IMR-90 (cell line): Measurements from ENCODE around the gene RECK. TPM values are rescaled to one million over a fixed set of nuclear protein-coding genes. Genes with fewer than 3 reads are reported as not detected.

Source experiments
- ATAC-seq: fragments of 200-7000 bp; cut with Tn5 transposase; 2 replicates; pipeline ENCODE4 v1.9.1; 2020; ENCODE audit warnings: low read depth, mild to moderate bottlenecking, moderate library complexity
- BruUV-seq: library from RNA; stranded (reverse); fragments of 400-500 nt; replicated peaks from 2 replicates; lab custom pipeline; 2021; lab: Mats Ljungman, UMichigan
- CTCF ChIA-PET: fragments of 300-600 bp; formaldehyde crosslinking; extraction: SDS; loops from one replicate; lab custom pipeline; 2021; ENCODE audit warnings: antibody characterized with exemption; lab: Yijun Ruan, JAX
- POLR2A ChIA-PET: fragments of 300-600 bp; sonication (Branson Sonifier 250); formaldehyde crosslinking; loops from one replicate; lab custom pipeline; 2022; ENCODE audit warnings: antibody characterized with exemption; ENCODE audit not compliant: unreplicated experiment; lab: Charles Lee
- DNase-seq: peaks from one replicate; pipeline ENCODE4 v3.0.0; 2013
- H2AFZ ChIP-seq: replicated peaks from 2 replicates; pipeline ENCODE3; 2013; ENCODE audit warnings: low read length, mild to moderate bottlenecking; ENCODE audit not compliant: poor library complexity
- H2AK5ac ChIP-seq: 2 replicates; pipeline ENCODE4 v1.6.1; 2013; ENCODE audit warnings: low read depth, low read length, inconsistent platforms
- H2AK9ac ChIP-seq: replicated peaks from 2 replicates; pipeline ENCODE3; 2013; ENCODE audit warnings: mild to moderate bottlenecking, low read depth, low read length, moderate library complexity; ENCODE audit not compliant: poor library complexity
- H2BK120ac ChIP-seq: 2 replicates; pipeline ENCODE4 v1.6.1; 2013; ENCODE audit warnings: low read depth, low read length, inconsistent platforms
- H2BK15ac ChIP-seq: 3 replicates; pipeline ENCODE4 v1.6.1; 2013; ENCODE audit warnings: low read depth, low read length, inconsistent platforms
- H2BK20ac ChIP-seq: 2 replicates; pipeline ENCODE4 v1.6.1; 2013; ENCODE audit warnings: low read depth, mild to moderate bottlenecking, inconsistent platforms, low read length, moderate library complexity
- H2BK5ac ChIP-seq: 2 replicates; pipeline ENCODE4 v1.6.1; 2013; ENCODE audit warnings: mild to moderate bottlenecking, low read depth, low read length, inconsistent platforms; ENCODE audit not compliant: poor library complexity, severe bottlenecking
- H3K14ac ChIP-seq: replicated peaks from 2 replicates; pipeline ENCODE4 v1.6.1; 2013; ENCODE audit warnings: low read depth, low read length, inconsistent platforms
- H3K18ac ChIP-seq: 2 replicates; pipeline ENCODE4 v1.6.1; 2013; ENCODE audit warnings: low read depth, low read length, control low read depth
- H3K23ac ChIP-seq: 2 replicates; pipeline ENCODE4 v1.6.1; 2013; ENCODE audit warnings: low read depth, low read length, inconsistent platforms
- H3K27ac ChIP-seq: 2 replicates; pipeline ENCODE4 v1.5.1; 2013; ENCODE audit warnings: mild to moderate bottlenecking, control low read depth, low read length; ENCODE audit not compliant: insufficient read depth
- H3K27me3 ChIP-seq: 2 replicates; pipeline ENCODE4 v1.6.1; 2013; ENCODE audit warnings: low read length; ENCODE audit not compliant: control insufficient read depth, insufficient read depth
- H3K36me3 ChIP-seq: 2 replicates; pipeline ENCODE4 v1.6.1; 2013; ENCODE audit warnings: low read length, mixed read lengths; ENCODE audit not compliant: control insufficient read depth, insufficient read depth
- H3K4ac ChIP-seq: 2 replicates; pipeline ENCODE4 v1.6.1; 2013; ENCODE audit warnings: low read depth, low read length, inconsistent platforms
- H3K4me1 ChIP-seq: 2 replicates; pipeline ENCODE4 v1.6.1; 2013; ENCODE audit warnings: low read length, mixed read lengths; ENCODE audit not compliant: control insufficient read depth, insufficient read depth
- H3K4me2 ChIP-seq: 2 replicates; pipeline ENCODE4 v1.6.1; 2013; ENCODE audit warnings: low read depth, mild to moderate bottlenecking, control low read depth, low read length, moderate library complexity
- H3K4me3 ChIP-seq: 2 replicates; pipeline ENCODE4 v1.5.1; 2013; ENCODE audit warnings: low read depth, mild to moderate bottlenecking, control low read depth, low read length, moderate library complexity; ENCODE audit not compliant: insufficient read depth
- H3K56ac ChIP-seq: 2 replicates; pipeline ENCODE4 v1.6.1; 2013; ENCODE audit warnings: low read length, inconsistent platforms; ENCODE audit not compliant: insufficient read depth; ENCODE audit errors: extremely low read depth
- H3K79me1 ChIP-seq, 2 experiments: 2 replicates each; pipeline ENCODE4 v1.6.1; 2013; ENCODE audit warnings: low read length in 2 of 2, inconsistent platforms in 1 of 2, low read depth in 1 of 2
- H3K9ac ChIP-seq: 2 replicates; pipeline ENCODE4 v1.6.1; 2013; ENCODE audit warnings: low read depth, low read length, control low read depth
- H3K9me1 ChIP-seq: 2 replicates; pipeline ENCODE4 v1.6.1; 2013; ENCODE audit warnings: low read length, inconsistent platforms; ENCODE audit not compliant: insufficient read depth
- H3K9me3 ChIP-seq: 2 replicates; pipeline ENCODE4 v1.6.1; 2013; ENCODE audit warnings: low read length; ENCODE audit not compliant: control insufficient read depth, insufficient read depth
- H4K20me1 ChIP-seq: 2 replicates; pipeline ENCODE4 v1.6.1; 2013; ENCODE audit warnings: low read length, inconsistent platforms; ENCODE audit not compliant: insufficient read depth
- H4K5ac ChIP-seq: 2 replicates; pipeline ENCODE4 v1.6.1; 2013; ENCODE audit warnings: mild to moderate bottlenecking, low read depth, low read length, control low read depth
- H4K8ac ChIP-seq, 2 experiments: 2 replicates each; pipeline ENCODE4 v1.6.1; 2013; ENCODE audit warnings: low read depth in 2 of 2, low read length in 2 of 2, control low read depth in 1 of 2, inconsistent platforms in 1 of 2
- H4K91ac ChIP-seq: 2 replicates; pipeline ENCODE4 v1.6.1; 2013; ENCODE audit warnings: low read depth, low read length, inconsistent platforms; ENCODE audit not compliant: insufficient read depth
- SMC3 ChIP-seq: fragments of 150-350 bp; IDR thresholded peaks from 2 replicates; pipeline ENCODE4 v1.6.1; 2016; ENCODE audit warnings: low read depth, mild to moderate bottlenecking, antibody characterized with exemption, low read length, moderate library complexity
- WGBS, 2 experiments: methylation state at CpG; one replicate each; pipeline versions ENCODE4 v1.1.5 to v1.1.7; 2013; ENCODE audit warnings: missing lambda C conversion rate in 2 of 2; ENCODE audit not compliant: insufficient read length in 1 of 2; ENCODE audit errors: extremely low coverage in 2 of 2; 5-methylcytosine and 5-hydroxymethylcytosine counted together
- dilution Hi-C: fragments of 300-500 bp; cut with HindIII; formaldehyde crosslinking; loops from one replicate; pipeline ENCODE4 v1.14.3; 2018; ENCODE audit warnings: low sequenced_read_pairs; ENCODE audit not compliant: unreplicated experiment
- in situ Hi-C: fragments of 300-500 bp; cut with MboI; formaldehyde crosslinking; loops from 3 replicates; pipeline ENCODE4 v1.14.3; 2019; ENCODE audit warnings: low sequenced_read_pairs, inconsistent platforms, mixed read lengths
- intact Hi-C: fragments of 100-400 bp; cut with micrococcal nuclease; formaldehyde crosslinking; loops from 2 replicates; pipeline ENCODE4 v1.10.0; 2022
- polyA plus RNA-seq, 3 experiments: library from polyadenylated mRNA; depleted of rRNA; stranded (reverse); fragments of >200 nt; gene quantifications; 2 replicates each; pipeline ENCODE4 v1.2.3, GENCODE V29; 2012; ENCODE audit warnings: low replicate concordance in 1 of 3
- total RNA-seq: library from RNA; depleted of rRNA; stranded (reverse); fragments of >200 nt; gene quantifications from 2 replicates; pipeline ENCODE4 v1.2.3, GENCODE V29; 2012
- TF ChIP-seq, protein P1 (sequence below): conservative IDR thresholded peaks from 2 replicates; pipeline ENCODE4 v1.5.1; 2012; ENCODE audit warnings: mild to moderate bottlenecking, low read depth, low read length, improper control_type of control experiment

Gene RECK
- total and polyA plus RNA-seq, 2 of the 4 experiments (the other 2 are of a cell fraction): 23.5 to 44.0 TPM

DNA sequence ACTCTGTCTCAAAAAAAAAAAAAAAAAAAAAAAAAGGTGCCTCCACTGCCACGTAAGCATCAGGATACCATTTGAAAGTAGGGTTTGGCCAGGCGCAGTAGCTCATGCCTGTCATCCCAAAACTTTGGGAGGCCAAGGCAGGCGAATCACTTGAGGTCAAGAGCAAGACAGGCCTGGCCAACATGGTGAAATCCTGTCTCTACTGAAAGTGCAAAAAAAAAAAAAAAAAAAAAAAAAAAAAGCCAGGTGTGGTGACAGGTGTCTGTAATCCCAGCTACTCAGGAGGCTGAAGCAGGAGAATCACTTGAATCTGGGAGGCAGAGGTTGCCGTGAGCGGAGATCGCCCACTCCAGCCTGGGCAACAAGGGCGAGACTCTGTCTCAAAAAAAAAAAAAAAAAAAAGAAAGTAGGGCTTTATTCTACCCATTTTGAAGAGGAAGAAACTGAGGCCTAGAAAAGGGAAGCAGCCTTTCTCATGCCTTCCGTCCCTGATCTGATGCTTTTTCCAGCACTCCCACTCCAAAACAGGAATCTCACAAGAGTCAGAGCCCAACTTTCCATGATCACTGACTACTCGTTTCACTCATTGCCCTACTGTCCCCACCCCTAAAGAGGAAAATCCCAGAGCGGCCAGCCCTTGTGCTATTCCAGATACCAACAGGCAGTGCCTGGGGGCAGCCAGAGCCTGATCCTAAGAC, 116.2 kb downstream of the RECK start:
- no peak overlapping the region for H3K18ac ChIP-seq
- H2BK20ac ChIP-seq: no peak overlapping the region
- H3K4ac ChIP-seq: peak overlapping the region; percentile 19; the same call in 1 of the 2 replicates
- peaks cover 38% of the 10 kb centered on the region for H3K36me3 ChIP-seq
- ATAC-seq (no peak), DNase-seq (no peak)
- no peak overlapping the region for H3K56ac ChIP-seq
- peaks cover 24% of the 10 kb centered on the region for H3K4me1 ChIP-seq
- no peak overlapping the region for H3K9ac ChIP-seq
- peaks cover 26% of the 10 kb centered on the region for H3K9me1 ChIP-seq
- no peak overlapping the region; the same call in 1 of the 2 replicates for H4K91ac ChIP-seq
- no peak overlapping the region for H3K27ac ChIP-seq
- no peak overlapping the region for H2BK120ac ChIP-seq
- H4K8ac ChIP-seq: no peak overlapping the region
- TF ChIP-seq, protein P1, sequence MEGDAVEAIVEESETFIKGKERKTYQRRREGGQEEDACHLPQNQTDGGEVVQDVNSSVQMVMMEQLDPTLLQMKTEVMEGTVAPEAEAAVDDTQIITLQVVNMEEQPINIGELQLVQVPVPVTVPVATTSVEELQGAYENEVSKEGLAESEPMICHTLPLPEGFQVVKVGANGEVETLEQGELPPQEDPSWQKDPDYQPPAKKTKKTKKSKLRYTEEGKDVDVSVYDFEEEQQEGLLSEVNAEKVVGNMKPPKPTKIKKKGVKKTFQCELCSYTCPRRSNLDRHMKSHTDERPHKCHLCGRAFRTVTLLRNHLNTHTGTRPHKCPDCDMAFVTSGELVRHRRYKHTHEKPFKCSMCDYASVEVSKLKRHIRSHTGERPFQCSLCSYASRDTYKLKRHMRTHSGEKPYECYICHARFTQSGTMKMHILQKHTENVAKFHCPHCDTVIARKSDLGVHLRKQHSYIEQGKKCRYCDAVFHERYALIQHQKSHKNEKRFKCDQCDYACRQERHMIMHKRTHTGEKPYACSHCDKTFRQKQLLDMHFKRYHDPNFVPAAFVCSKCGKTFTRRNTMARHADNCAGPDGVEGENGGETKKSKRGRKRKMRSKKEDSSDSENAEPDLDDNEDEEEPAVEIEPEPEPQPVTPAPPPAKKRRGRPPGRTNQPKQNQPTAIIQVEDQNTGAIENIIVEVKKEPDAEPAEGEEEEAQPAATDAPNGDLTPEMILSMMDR: no peak
- TF ChIP-seq SMC3: no peak
- ChIA-PET CTCF (interaction anchor here (1.0 kb wide), 1 partner anchor 8 kb away, joined by 3 read pairs; no protein-coding TSS in a partner anchor), POLR2A (no interaction called here)
- peaks cover 0 to 35% of the 10 kb centered on the region in 2 experiments; a peak in 3 of 4 replicates for H3K79me1 ChIP-seq
- H2AFZ ChIP-seq: no peak overlapping the region
- no peak overlapping the region for H3K14ac ChIP-seq
- H3K27me3 ChIP-seq: no peaks in the 10 kb centered on the region
- no peak overlapping the region for H4K5ac ChIP-seq
- H2AK9ac ChIP-seq: no peak overlapping the region
- WGBS, 2 experiments: 100% methylated on average over 1 of the region's 10 CpGs; no CpG with 5 or more reads in 1 of the 2 experiments
- H2BK15ac ChIP-seq: no peak overlapping the region
- BruUV-seq: no TSS peak
- no peak overlapping the region for H2BK5ac ChIP-seq
- H3K4me3 ChIP-seq: no peak overlapping the region
- no peak overlapping the region for H3K4me2 ChIP-seq
- intact Hi-C loops: no loop called here
- peak overlapping the region; percentile 33; the same call in 1 of the 2 replicates for H2AK5ac ChIP-seq
- dilution Hi-C loops: no loop called here
- no peak overlapping the region; the same call in 1 of the 2 replicates for H3K23ac ChIP-seq
- H4K20me1 ChIP-seq: peaks cover 14% of the 10 kb centered on the region
- in situ Hi-C loops: no loop called here
- H3K9me3 ChIP-seq: peaks cover 2% of the 10 kb centered on the region; the same call in 1 of the 2 replicates
